Kidney capillary endothelial cell (primary cell): Measurements from ENCODE around the gene USP25.

Experiments
- DNase-seq: peaks from one replicate; pipeline ENCODE4 v3.0.0-alpha.2; 2018; ENCODE audit warnings: low spot score

The USP25 gene

GRCh38 chr21:15729674-15730483 lies at the start of gene USP25:
TSS of gene USP25 (plus strand) at chr21:15729982. CDS start at chr21:15730394, 412 bp downstream.
- peak; percentile 62 for DNase-seq

- peak; percentile 71 for DNase-seq
These were observed 47.4 kb upstream of the USP25 start for GRCh38 chr21:15682186-15682895.

GRCh38 chr21:15682977-15683376 lies 46.8 kb upstream of the USP25 start:
- DNase-seq: peak; percentile 92

GRCh38 chr21:15686506-15686905 lies 43.3 kb upstream of the USP25 start:
- DNase-seq: no peak

GRCh38 chr21:15687208-15687607 lies 42.6 kb upstream of the USP25 start:
- DNase-seq: no peak

GRCh38 chr21:15688016-15688415 lies 41.8 kb upstream of the USP25 start:
- no peak for DNase-seq

- DNase-seq: no peak
These were observed 41.0 kb upstream of the USP25 start for GRCh38 chr21:15688809-15689208.

- no peak for DNase-seq
These were observed 37.1 kb upstream of the USP25 start for GRCh38 chr21:15692711-15693110.

GRCh38 chr21:15695241-15695640 lies 34.5 kb upstream of the USP25 start:
- DNase-seq: no peak

GRCh38 chr21:15701830-15702229 lies 28.0 kb upstream of the USP25 start:
- no peak for DNase-seq

- no peak for DNase-seq
These were observed 25.9 kb upstream of the USP25 start for GRCh38 chr21:15703932-15704331.

GRCh38 chr21:15706696-15707095 lies 23.1 kb upstream of the USP25 start:
- peak; percentile 57 for DNase-seq

- no peak for DNase-seq
These were observed 16.4 kb upstream of the USP25 start for GRCh38 chr21:15713412-15713811.

GRCh38 chr21:15718711-15719110 lies 11.1 kb upstream of the USP25 start:
- no peak for DNase-seq

GRCh38 chr21:15719976-15720375 lies 9.8 kb upstream of the USP25 start:
- DNase-seq: no peak

GRCh38 chr21:15722591-15723324 lies 7.0 kb upstream of the USP25 start:
- DNase-seq: no peak

- DNase-seq: no peak
These were observed 3.8 kb upstream of the USP25 start for GRCh38 chr21:15725949-15726348.

- DNase-seq: no peak
These were observed 1.7 kb upstream of the USP25 start for GRCh38 chr21:15728046-15728445.

- DNase-seq: no peak
These were observed 472 bp upstream of the USP25 start for GRCh38 chr21:15729346-15729673.

- DNase-seq: no peak
These were observed 881 bp downstream of the USP25 start for GRCh38 chr21:15730484-15731242.

- no peak for DNase-seq
These were observed 1.4 kb downstream of the USP25 start for GRCh38 chr21:15731243-15731613.

GRCh38 chr21:15732290-15732995 lies 2.7 kb downstream of the USP25 start:
- peak; percentile 74 for DNase-seq
